ENCODE data around the gene UBL4B. TPM values are rescaled to one million over a fixed set of nuclear protein-coding genes. Genes with fewer than 3 reads are reported as not detected.

The UBL4B gene
- total and polyA plus RNA-seq, 2 experiments from 2014 or later = not detected

DNA sequence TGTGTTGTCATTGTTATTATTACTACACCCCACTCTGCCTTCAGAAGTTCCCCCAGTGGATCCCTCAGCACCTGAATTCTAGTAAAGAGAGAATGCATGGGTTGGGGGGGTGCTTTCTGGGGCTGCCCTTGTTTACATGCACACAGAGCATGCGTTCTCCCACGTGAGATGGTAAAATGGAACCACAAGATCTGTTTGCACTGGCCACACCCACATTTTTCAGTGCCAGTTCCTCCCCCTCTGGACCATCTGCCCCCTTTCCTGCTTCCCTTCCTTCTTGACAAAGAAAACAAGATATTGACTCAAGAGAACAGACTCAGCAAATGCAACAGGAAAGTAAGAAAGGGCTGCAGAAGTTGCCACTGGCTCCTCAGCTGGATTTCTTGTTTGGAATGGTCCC is 46.9 kb downstream of the UBL4B start:
- Histone ChIP-seq H3K9me2 (replicated peaks; ENCODE audit: insufficient read depth) (no peaks in the 10 kb centered on the region), H2AFZ (no peak overlapping the region), H3K27ac (no peak overlapping the region), H3K27me3 (peaks cover 15% of the 10 kb centered on the region), H3K4me2 (no peak overlapping the region), H4K20me1 (ENCODE audit: insufficient read depth, poor library complexity, severe bottlenecking) (no peaks in the 10 kb centered on the region), H3K4me3 (no peak overlapping the region), H3K4me1 (ENCODE audit: insufficient read depth) (no peaks in the 10 kb centered on the region), H3K9me3 (ENCODE audit: low read depth) (no peaks in the 10 kb centered on the region), H3K36me3 (replicated peaks; ENCODE audit: insufficient read depth, low read depth) (no peaks in the 10 kb centered on the region), H3K79me2 (no peaks in the 10 kb centered on the region)
- no peak for DNase-seq (ENCODE audit: low spot score)
- TF ChIP-seq, protein P1, sequence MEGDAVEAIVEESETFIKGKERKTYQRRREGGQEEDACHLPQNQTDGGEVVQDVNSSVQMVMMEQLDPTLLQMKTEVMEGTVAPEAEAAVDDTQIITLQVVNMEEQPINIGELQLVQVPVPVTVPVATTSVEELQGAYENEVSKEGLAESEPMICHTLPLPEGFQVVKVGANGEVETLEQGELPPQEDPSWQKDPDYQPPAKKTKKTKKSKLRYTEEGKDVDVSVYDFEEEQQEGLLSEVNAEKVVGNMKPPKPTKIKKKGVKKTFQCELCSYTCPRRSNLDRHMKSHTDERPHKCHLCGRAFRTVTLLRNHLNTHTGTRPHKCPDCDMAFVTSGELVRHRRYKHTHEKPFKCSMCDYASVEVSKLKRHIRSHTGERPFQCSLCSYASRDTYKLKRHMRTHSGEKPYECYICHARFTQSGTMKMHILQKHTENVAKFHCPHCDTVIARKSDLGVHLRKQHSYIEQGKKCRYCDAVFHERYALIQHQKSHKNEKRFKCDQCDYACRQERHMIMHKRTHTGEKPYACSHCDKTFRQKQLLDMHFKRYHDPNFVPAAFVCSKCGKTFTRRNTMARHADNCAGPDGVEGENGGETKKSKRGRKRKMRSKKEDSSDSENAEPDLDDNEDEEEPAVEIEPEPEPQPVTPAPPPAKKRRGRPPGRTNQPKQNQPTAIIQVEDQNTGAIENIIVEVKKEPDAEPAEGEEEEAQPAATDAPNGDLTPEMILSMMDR (IDR thresholded peaks at IDR 0.05; ENCODE audit: poor library complexity) = no peak
- TF ChIP-seq EZH2phosphoT487 (IDR thresholded peaks at IDR 0.05; ENCODE audit: low read depth, severe bottlenecking, unreplicated experiment) = no peak
- WGBS (ENCODE audit: low lambda C conversion rate, missing lambda C conversion rate) = 45% methylated on average over 2 of the region's 2 CpGs

DNA sequence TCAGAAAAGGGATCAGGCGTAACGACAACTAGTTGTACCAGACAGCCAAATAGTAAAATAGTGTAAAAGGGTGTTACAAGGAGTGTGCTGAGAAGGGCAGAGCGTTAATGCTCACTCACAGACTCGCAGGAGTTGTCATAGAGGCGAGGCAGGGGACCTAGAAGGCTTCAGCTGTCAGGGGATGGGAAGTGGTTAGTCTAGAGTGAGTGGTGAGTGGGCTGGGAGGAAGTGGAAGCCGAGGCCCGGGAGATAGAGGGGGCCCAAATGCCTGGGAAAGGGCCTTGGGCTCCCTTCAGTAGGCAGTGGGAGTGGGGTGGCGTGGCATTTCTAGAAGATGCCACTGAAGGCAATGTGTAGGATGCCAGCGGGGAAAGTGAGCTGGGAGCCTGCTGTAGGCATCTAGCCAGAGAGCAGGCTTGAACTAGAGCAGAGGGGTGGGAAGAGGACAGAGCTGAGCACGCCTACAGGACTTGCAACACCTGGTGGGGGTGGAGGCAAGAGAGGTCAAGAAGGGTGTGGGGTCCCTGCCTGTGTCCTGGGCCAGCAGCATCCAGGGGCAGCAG is 48.4 kb downstream of the UBL4B start:
- H3K36me3 ChIP-seq (replicated peaks; ENCODE audit: insufficient read depth, low read depth) = no peaks in the 10 kb centered on the region
- H2AFZ ChIP-seq = no peak overlapping the region
- H3K4me1 ChIP-seq (ENCODE audit: insufficient read depth) = no peaks in the 10 kb centered on the region
- H3K79me2 ChIP-seq = no peaks in the 10 kb centered on the region
- no peak overlapping the region for H3K4me2 ChIP-seq
- H3K9me2 ChIP-seq (replicated peaks; ENCODE audit: insufficient read depth) = no peaks in the 10 kb centered on the region
- no peaks in the 10 kb centered on the region for H3K9me3 ChIP-seq (ENCODE audit: low read depth)
- peaks cover under 1% of the 10 kb centered on the region for H3K27me3 ChIP-seq
- H3K27ac ChIP-seq = no peak overlapping the region
- 78% methylated on average over 10 of the region's 10 CpGs for WGBS (ENCODE audit: low lambda C conversion rate, missing lambda C conversion rate)
- DNase-seq (ENCODE audit: low spot score) = no peak
- H4K20me1 ChIP-seq (ENCODE audit: insufficient read depth, poor library complexity, severe bottlenecking) = no peaks in the 10 kb centered on the region
- no peak overlapping the region for H3K4me3 ChIP-seq
- TF ChIP-seq, protein P1 (IDR thresholded peaks at IDR 0.05; ENCODE audit: poor library complexity) = no peak
- no peak for TF ChIP-seq EZH2 (IDR thresholded peaks at IDR 0.05; ENCODE audit: borderline replicate concordance)
- TF ChIP-seq EZH2phosphoT487 (IDR thresholded peaks at IDR 0.05; ENCODE audit: low read depth, severe bottlenecking, unreplicated experiment) = no peak

DNA sequence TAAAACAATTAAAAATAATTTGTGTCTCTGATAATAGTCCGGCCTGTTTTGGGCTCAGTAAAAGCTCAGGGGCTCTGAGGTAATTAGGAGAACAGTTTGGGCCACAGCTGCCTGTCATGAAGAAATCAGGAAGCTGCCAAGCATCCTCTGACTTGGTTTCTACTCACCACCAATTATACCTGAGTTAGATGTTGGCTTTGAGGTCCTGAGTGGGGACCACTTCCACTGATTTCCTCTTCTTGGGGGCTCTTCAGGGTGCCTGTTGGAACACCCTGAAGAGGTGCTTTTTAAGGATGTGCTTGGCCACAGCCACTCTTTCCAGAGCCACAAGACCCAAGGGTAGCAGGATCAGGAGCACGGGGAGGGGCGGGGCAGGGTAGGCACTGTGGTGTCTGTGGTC is 48.9 kb downstream of the UBL4B start:
- H3K79me2 ChIP-seq = no peaks in the 10 kb centered on the region
- H3K4me3 ChIP-seq = no peak overlapping the region
- 86% methylated on average over 3 of the region's 3 CpGs for WGBS (ENCODE audit: low lambda C conversion rate, missing lambda C conversion rate)
- H3K27me3 ChIP-seq = no peaks in the 10 kb centered on the region
- no peaks in the 10 kb centered on the region for H3K4me1 ChIP-seq (ENCODE audit: insufficient read depth)
- H3K9me2 ChIP-seq (replicated peaks; ENCODE audit: insufficient read depth) = no peaks in the 10 kb centered on the region
- H4K20me1 ChIP-seq (ENCODE audit: insufficient read depth, poor library complexity, severe bottlenecking) = no peaks in the 10 kb centered on the region
- no peak overlapping the region for H3K27ac ChIP-seq
- TF ChIP-seq EZH2 (IDR thresholded peaks at IDR 0.05; ENCODE audit: borderline replicate concordance) (no peak), EZH2phosphoT487 (IDR thresholded peaks at IDR 0.05; ENCODE audit: low read depth, severe bottlenecking, unreplicated experiment) (no peak)
- TF ChIP-seq, protein P1 (IDR thresholded peaks at IDR 0.05; ENCODE audit: poor library complexity) = no peak
- H3K9me3 ChIP-seq (ENCODE audit: low read depth) = no peaks in the 10 kb centered on the region
- DNase-seq (ENCODE audit: low spot score) = no peak
- H3K4me2 ChIP-seq = no peak overlapping the region
- H3K36me3 ChIP-seq (replicated peaks; ENCODE audit: insufficient read depth, low read depth) = no peaks in the 10 kb centered on the region
- H2AFZ ChIP-seq = no peak overlapping the region

DNA sequence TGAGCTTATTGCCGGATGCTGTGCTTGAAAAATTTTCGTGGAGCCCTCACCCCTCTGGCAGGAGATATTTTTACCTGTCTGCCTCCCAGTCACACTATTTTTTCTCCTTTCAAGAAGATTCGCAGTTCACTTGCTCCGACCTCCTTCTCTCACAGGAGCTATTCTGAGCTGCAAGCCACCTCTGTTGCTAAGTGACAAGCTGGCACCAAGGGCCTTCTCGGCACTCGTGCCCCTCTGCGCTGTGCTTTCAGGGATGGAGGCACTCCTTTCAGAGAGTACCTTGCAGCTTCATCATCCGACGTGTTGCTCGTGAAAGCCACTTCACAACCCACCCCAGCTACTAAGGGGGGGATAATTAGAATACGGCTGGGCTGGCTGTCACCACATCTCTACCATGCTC is 49.6 kb downstream of the UBL4B start:
- TF ChIP-seq EZH2 (IDR thresholded peaks at IDR 0.05; ENCODE audit: borderline replicate concordance) = no peak
- no peaks in the 10 kb centered on the region for H3K36me3 ChIP-seq (replicated peaks; ENCODE audit: insufficient read depth, low read depth)
- H3K27ac ChIP-seq = no peak overlapping the region
- no peak overlapping the region for H2AFZ ChIP-seq
- H3K27me3 ChIP-seq = no peaks in the 10 kb centered on the region
- H4K20me1 ChIP-seq (ENCODE audit: insufficient read depth, poor library complexity, severe bottlenecking) = no peaks in the 10 kb centered on the region
- no peak overlapping the region for H3K4me3 ChIP-seq
- H3K9me3 ChIP-seq (ENCODE audit: low read depth) = no peaks in the 10 kb centered on the region
- H3K4me1 ChIP-seq (ENCODE audit: insufficient read depth) = no peaks in the 10 kb centered on the region
- H3K9me2 ChIP-seq (replicated peaks; ENCODE audit: insufficient read depth) = no peaks in the 10 kb centered on the region
- H3K4me2 ChIP-seq = no peak overlapping the region
- WGBS (ENCODE audit: low lambda C conversion rate, missing lambda C conversion rate) = 88% methylated on average over 11 of the region's 11 CpGs
- H3K79me2 ChIP-seq = no peaks in the 10 kb centered on the region
- DNase-seq (ENCODE audit: low spot score) = no peak

Other genes with a start within 250 kb of the UBL4B start
- 9.1 and 9.4 TPM in 2 replicates for gene CSF1, start 201.6 kb upstream of the UBL4B start, total RNA-seq
- 13.5 and 19.1 TPM in 2 replicates for gene CSF1, start 201.6 kb upstream of the UBL4B start, polyA plus RNA-seq
- 49.2 and 56.2 TPM in 2 replicates for gene AHCYL1, start 127.7 kb upstream of the UBL4B start, total RNA-seq
- 88.4 and 97.6 TPM in 2 replicates for gene AHCYL1, start 127.7 kb upstream of the UBL4B start, polyA plus RNA-seq
- gene STRIP1, start 77.8 kb upstream of the UBL4B start, total RNA-seq = 44.6 and 49.0 TPM in 2 replicates
- 29.1 and 38.0 TPM in 2 replicates for gene STRIP1, start 77.8 kb upstream of the UBL4B start, polyA plus RNA-seq
- 0.27 and 1.6 TPM in 2 replicates for gene ALX3, start 41.8 kb upstream of the UBL4B start, total RNA-seq
- gene ALX3, start 41.8 kb upstream of the UBL4B start, polyA plus RNA-seq = 0.36 and 0.92 TPM in 2 replicates
- 0.04 and 0.63 TPM in 2 replicates for gene SLC6A17, start 38.1 kb downstream of the UBL4B start, total RNA-seq
- gene SLC6A17, start 38.1 kb downstream of the UBL4B start, polyA plus RNA-seq = 0.17 and 0.36 TPM in 2 replicates
- gene KCNC4, start 97.9 kb downstream of the UBL4B start, total RNA-seq = 1.3 and 2.1 TPM in 2 replicates
- 4.6 and 4.8 TPM in 2 replicates for gene KCNC4, start 97.9 kb downstream of the UBL4B start, polyA plus RNA-seq
- 31.3 and 36.8 TPM in 2 replicates for gene RBM15, start 226.9 kb downstream of the UBL4B start, total RNA-seq
- gene RBM15, start 226.9 kb downstream of the UBL4B start, polyA plus RNA-seq = 7.0 and 7.9 TPM in 2 replicates